ENCODE results near the gene ILDR1.
"Not testable (repeated sequence)": the region's sequence is repeated elsewhere in the genome, so short reads cannot be mapped to it uniquely, and the experiment has no call there.

Gene ILDR1

DNA sequence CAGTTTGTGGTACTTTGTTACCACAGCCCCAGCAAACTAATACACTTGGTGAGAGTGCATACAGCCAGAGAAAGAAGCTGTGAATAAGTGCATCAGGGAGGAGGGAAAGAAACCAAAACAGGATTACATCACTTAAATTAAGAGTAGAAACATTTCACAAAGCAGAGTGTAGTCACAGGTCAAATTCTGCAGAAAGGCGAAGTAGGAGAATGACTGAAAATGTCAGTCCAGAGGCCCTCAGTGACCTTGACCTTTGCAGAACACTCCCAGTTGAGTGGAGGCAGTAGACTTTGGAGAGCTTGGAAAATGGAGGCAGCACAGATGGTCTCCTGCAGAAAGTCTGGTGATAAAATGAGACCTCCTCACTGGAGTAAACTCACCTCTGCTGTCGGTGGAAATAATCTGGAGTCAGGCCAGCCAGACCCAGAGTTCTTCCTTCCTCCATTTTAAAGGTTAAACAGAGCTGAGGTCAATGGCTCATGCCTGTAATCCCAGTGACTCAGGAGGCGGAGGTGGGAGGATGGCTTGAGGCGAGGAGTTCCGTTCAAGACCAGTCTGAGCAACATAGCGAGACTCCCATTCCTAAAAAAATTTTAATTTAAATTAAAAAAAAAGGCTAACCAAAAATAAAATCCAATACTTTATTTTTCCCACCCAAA is 38.1 kb upstream of the ILDR1 start:
- TF ChIP-seq FOXA1 (IDR thresholded peaks at IDR 0.05), result no peak
- no peak for TF ChIP-seq HDGF (IDR thresholded peaks at IDR 0.05; ENCODE audit: borderline replicate concordance)
- TF ChIP-seq SUZ12 (IDR thresholded peaks at IDR 0.05), result no peak
- TF ChIP-seq, protein P1, sequence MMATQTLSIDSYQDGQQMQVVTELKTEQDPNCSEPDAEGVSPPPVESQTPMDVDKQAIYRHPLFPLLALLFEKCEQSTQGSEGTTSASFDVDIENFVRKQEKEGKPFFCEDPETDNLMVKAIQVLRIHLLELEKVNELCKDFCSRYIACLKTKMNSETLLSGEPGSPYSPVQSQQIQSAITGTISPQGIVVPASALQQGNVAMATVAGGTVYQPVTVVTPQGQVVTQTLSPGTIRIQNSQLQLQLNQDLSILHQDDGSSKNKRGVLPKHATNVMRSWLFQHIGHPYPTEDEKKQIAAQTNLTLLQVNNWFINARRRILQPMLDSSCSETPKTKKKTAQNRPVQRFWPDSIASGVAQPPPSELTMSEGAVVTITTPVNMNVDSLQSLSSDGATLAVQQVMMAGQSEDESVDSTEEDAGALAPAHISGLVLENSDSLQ (IDR thresholded peaks at IDR 0.05), result no peak
- TF ChIP-seq ARNT (IDR thresholded peaks at IDR 0.05), result no peak
- no peak for TF ChIP-seq SP1 (IDR thresholded peaks at IDR 0.05)
- TF ChIP-seq ZNF384 (IDR thresholded peaks at IDR 0.05), result no peak
- TF ChIP-seq BHLHE40 (IDR thresholded peaks at IDR 0.05; ENCODE audit: borderline replicate concordance), result no peak
- TF ChIP-seq ELF4 (IDR thresholded peaks at IDR 0.05), result no peak
- TF ChIP-seq FOXM1 (IDR thresholded peaks at IDR 0.05; ENCODE audit: borderline replicate concordance), result no peak
- no peak for TF ChIP-seq CTBP1 (IDR thresholded peaks at IDR 0.05; ENCODE audit: borderline replicate concordance)
- TF ChIP-seq TARDBP (IDR thresholded peaks at IDR 0.05), result no peak
- no peak for TF ChIP-seq FOXK2 (IDR thresholded peaks at IDR 0.05)
- TF ChIP-seq LEF1 (IDR thresholded peaks at IDR 0.05; ENCODE audit: borderline replicate concordance), result no peak
- TF ChIP-seq NFRKB (IDR thresholded peaks at IDR 0.05), result no peak
- TF ChIP-seq L3MBTL2 (conservative IDR thresholded peaks at IDR 0.05), result no peak
- DNase-seq (ENCODE audit: extremely low spot score), result no peak
- POLR2A ChIA-PET, result no interaction called here
- CTCF ChIA-PET, result no interaction called here

DNA sequence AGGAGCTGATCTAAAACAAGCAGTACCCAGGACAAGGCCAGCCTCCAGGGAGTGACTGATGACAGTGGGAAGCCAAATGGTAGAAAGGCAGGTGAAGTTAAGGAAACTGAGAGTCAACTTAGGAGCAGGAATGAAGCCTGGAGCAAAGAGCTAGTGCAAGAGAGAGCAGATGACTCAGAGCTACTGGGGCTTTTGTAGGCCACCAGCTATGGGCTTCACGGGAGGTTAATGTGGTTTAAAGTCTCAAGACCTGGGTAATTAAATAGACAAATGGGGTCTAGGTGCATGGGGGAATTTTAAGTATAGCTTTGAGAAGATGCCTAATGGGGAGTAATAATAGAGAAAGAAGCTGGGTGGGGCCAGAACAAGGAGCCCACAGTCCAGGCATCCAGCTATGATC is 36.2 kb upstream of the ILDR1 start:
- POLR2A ChIA-PET, result no interaction called here
- TF ChIP-seq, protein P1 (IDR thresholded peaks at IDR 0.05), result no peak
- TF ChIP-seq TARDBP (IDR thresholded peaks at IDR 0.05) (no peak), FOXK2 (IDR thresholded peaks at IDR 0.05) (no peak), ELF4 (IDR thresholded peaks at IDR 0.05) (no peak), BHLHE40 (IDR thresholded peaks at IDR 0.05; ENCODE audit: borderline replicate concordance) (no peak), CTBP1 (IDR thresholded peaks at IDR 0.05; ENCODE audit: borderline replicate concordance) (no peak), LEF1 (IDR thresholded peaks at IDR 0.05; ENCODE audit: borderline replicate concordance) (no peak), FOXM1 (IDR thresholded peaks at IDR 0.05; ENCODE audit: borderline replicate concordance) (no peak)
- DNase-seq (ENCODE audit: extremely low spot score), result no peak
- CTCF ChIA-PET, result no interaction called here

DNA sequence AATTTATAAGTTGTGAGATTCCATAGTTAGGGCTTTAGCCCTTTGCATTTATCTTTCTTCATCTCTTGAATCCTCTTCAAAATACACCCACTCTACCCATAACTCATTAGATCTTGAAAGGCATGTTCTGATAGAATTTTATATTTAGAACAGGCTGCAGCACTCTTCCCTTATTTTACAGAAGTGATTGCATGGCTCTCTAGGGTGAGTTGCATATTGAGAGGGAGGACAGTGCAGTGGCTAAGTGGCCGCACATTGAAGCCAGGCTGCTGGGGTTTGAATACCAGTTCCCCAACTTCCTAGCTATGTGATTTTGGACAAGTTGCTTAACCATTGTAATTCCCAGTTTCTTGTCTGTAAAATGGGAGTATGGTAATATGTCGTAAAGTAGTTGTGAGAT is 35.6 kb upstream of the ILDR1 start:
- DNase-seq (ENCODE audit: extremely low spot score), result no peak
- CTCF ChIA-PET, result no interaction called here
- no peak for TF ChIP-seq BHLHE40 (IDR thresholded peaks at IDR 0.05; ENCODE audit: borderline replicate concordance)
- POLR2A ChIA-PET, result no interaction called here

DNA sequence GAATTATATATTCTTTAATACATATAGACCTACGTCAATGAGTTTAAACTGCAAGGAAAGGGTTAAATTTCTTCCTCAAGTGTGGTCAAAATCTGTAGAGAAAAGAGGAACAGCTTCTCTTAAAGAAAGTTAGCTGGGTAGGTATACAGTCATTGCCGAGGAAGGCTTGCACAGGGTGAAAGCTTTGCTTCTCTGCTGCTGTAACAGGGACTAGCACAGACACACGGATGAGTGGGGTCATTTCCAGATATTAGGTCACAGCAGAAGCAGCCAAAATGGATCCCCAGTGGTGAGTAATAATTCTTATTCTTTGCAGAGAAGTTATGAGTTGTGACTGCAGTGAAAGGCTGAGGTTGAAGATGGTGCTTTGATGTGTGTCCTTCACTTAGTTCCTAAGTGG is 33.2 kb upstream of the ILDR1 start, which contains the start of gene CD86:
Gene CD86 (plus strand): TSS at position 148 of the 400 bp plus-strand sequence. CDS start 128 bp downstream, at position 276.
- CTCF ChIA-PET, result no interaction called here
- no peak for DNase-seq (ENCODE audit: extremely low spot score)
- TF ChIP-seq ZNF384 (IDR thresholded peaks at IDR 0.05), result no peak
- TF ChIP-seq FOXK2 (IDR thresholded peaks at IDR 0.05), result no peak
- TF ChIP-seq FOXA1 (IDR thresholded peaks at IDR 0.05), result no peak
- TF ChIP-seq NFRKB (IDR thresholded peaks at IDR 0.05), result no peak
- TF ChIP-seq ARNT (IDR thresholded peaks at IDR 0.05), result no peak
- no peak for TF ChIP-seq SP1 (IDR thresholded peaks at IDR 0.05)
- no peak for TF ChIP-seq ELF4 (IDR thresholded peaks at IDR 0.05)
- TF ChIP-seq BHLHE40 (IDR thresholded peaks at IDR 0.05; ENCODE audit: borderline replicate concordance), result no peak
- no peak for TF ChIP-seq SUZ12 (IDR thresholded peaks at IDR 0.05)
- no peak for TF ChIP-seq CTBP1 (IDR thresholded peaks at IDR 0.05; ENCODE audit: borderline replicate concordance)
- TF ChIP-seq TARDBP (IDR thresholded peaks at IDR 0.05), result no peak
- no peak for TF ChIP-seq FOXM1 (IDR thresholded peaks at IDR 0.05; ENCODE audit: borderline replicate concordance)
- TF ChIP-seq L3MBTL2 (conservative IDR thresholded peaks at IDR 0.05), result no peak
- TF ChIP-seq LEF1 (IDR thresholded peaks at IDR 0.05; ENCODE audit: borderline replicate concordance), result no peak
- TF ChIP-seq, protein P1 (IDR thresholded peaks at IDR 0.05), result no peak
- TF ChIP-seq HDGF (IDR thresholded peaks at IDR 0.05; ENCODE audit: borderline replicate concordance), result no peak
- POLR2A ChIA-PET, result no interaction called here

DNA sequence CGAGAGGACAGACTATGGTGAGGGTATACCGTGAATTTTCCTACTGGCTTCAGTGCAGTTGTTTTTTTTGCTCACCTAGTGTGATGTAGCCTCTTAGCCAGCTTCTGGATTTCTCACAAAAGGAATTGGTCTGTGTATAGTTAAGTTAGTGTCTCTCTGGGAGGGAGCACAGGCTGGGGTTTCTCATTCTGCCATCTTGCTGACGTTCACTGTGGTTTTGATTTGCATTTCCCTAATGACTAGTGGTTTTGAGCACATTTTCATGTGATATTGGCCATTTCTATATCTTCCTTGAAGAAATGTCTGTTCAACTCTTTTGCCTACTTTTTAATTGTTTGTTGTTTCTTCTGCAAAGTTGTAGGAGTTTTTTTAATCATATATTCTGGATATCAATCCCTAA is 30.9 kb upstream of the ILDR1 start:
- DNase-seq (ENCODE audit: extremely low spot score), result no peak
- no peak for TF ChIP-seq ZNF384 (IDR thresholded peaks at IDR 0.05)
- no peak for TF ChIP-seq SUZ12 (IDR thresholded peaks at IDR 0.05)
- no peak for TF ChIP-seq SP1 (IDR thresholded peaks at IDR 0.05)
- TF ChIP-seq ELF4 (IDR thresholded peaks at IDR 0.05), result no peak
- no peak for TF ChIP-seq LEF1 (IDR thresholded peaks at IDR 0.05; ENCODE audit: borderline replicate concordance)
- no peak for TF ChIP-seq CTBP1 (IDR thresholded peaks at IDR 0.05; ENCODE audit: borderline replicate concordance)
- TF ChIP-seq FOXK2 (IDR thresholded peaks at IDR 0.05), result no peak
- TF ChIP-seq, protein P1 (IDR thresholded peaks at IDR 0.05), result no peak
- TF ChIP-seq ARNT (IDR thresholded peaks at IDR 0.05), result no peak
- TF ChIP-seq FOXM1 (IDR thresholded peaks at IDR 0.05; ENCODE audit: borderline replicate concordance), result no peak
- TF ChIP-seq TARDBP (IDR thresholded peaks at IDR 0.05), result no peak
- no peak for TF ChIP-seq FOXA1 (IDR thresholded peaks at IDR 0.05)
- no peak for TF ChIP-seq HDGF (IDR thresholded peaks at IDR 0.05; ENCODE audit: borderline replicate concordance)
- no peak for TF ChIP-seq BHLHE40 (IDR thresholded peaks at IDR 0.05; ENCODE audit: borderline replicate concordance)
- ChIA-PET POLR2A (no interaction called here), CTCF (no interaction called here)

DNA sequence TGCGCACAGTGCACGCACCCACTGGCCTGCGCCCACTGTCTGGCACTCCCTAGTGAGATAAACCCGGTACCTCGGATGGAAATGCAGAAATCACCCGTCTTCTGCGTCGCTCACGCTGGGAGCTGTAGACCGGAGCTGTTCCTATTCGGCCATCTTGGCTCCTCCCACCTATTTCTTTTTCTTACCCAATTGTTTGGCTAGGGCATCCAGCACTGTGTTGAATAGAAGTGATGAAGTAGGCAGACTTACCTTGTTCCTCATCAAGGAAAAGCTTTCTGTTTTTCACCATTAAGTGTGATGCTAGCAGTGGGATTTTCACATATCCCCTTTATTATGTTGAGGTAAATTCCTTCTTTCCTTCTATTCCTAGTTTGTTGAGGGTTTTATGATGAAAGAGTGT is 25.7 kb upstream of the ILDR1 start:
- CTCF ChIA-PET; POLR2A ChIA-PET; DNase-seq (ENCODE audit: extremely low spot score): not testable (repeated sequence)

DNA sequence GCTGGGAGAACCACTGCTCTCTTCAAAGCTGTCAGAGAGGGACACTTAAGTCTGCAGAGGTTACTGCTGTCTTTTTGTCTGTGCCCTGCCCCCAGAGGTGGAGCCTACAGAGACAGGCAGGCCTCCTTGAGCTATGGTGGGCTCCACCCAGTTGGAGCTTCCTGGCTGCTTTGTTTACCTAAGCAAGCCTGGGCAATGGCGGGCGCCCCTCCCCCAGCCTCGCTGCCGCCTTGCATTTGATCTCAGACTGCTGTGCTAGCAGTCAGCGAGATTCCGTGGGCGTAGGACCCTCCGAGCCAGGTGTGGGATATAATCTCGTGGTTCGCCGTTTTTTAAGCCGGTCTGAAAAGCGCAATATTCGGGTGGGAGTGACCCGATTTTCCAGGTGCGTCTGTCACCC is 25.2 kb upstream of the ILDR1 start:
- DNase-seq (ENCODE audit: extremely low spot score); POLR2A ChIA-PET; CTCF ChIA-PET: not testable (repeated sequence)

Measured in HEK293T (cell line).